Body of pancreas (tissue), 4 donors: ENCODE data around the gene TET3. TPM values are rescaled to one million over a fixed set of nuclear protein-coding genes. Genes with fewer than 3 reads are reported as not detected.

ENCODE experiments used
- ATAC-seq: fragments of 150-250 bp; one replicate; pipeline ENCODE4 v1.9.1; 2016
- DNase-seq, 4 donors: peaks; one replicate each; pipeline ENCODE4 v3.0.0-alpha.2; 2019
- H3K27ac ChIP-seq, 4 donors: fragments of 200-600 bp; sonication (generic); 1 replicate in 3 of 4; 2 replicates in 1 of 4; pipeline versions ENCODE4 v1.5.1 to v1.6.1; 2016 to 2019; ENCODE audit warnings: mild to moderate bottlenecking in 1 of 4, mixed read lengths in 1 of 4, moderate library complexity in 1 of 4
- H3K27me3 ChIP-seq, 2 donors: fragments of 200-600 bp; sonication (generic); one replicate each; pipeline ENCODE4 v1.6.0; 2016; ENCODE audit warnings: mild to moderate bottlenecking in 1 of 2
- H3K36me3 ChIP-seq, 2 donors: fragments of 200-600 bp; sonication (generic); replicated peaks in 1 of 2; 2 replicates each; pipeline ENCODE4 v1.5.1; 2016; ENCODE audit warnings: low read depth in 2 of 2; ENCODE audit not compliant: insufficient read depth in 1 of 2
- H3K4me1 ChIP-seq: fragments of 200-600 bp; sonication (generic); one replicate; pipeline ENCODE4 v1.6.0; 2016
- H3K4me3 ChIP-seq, 2 donors: fragments of 200-600 bp; sonication (generic); 1 replicate in 1 of 2; 2 replicates in 1 of 2; pipeline ENCODE4 v1.5.1; 2016 to 2019
- H3K9me3 ChIP-seq, 3 donors: fragments of 200-600 bp; sonication (generic); 1 replicate in 2 of 3; 2 replicates in 1 of 3; pipeline ENCODE4 v1.5.1; 2016
- POLR2A ChIP-seq, 3 donors: fragments of 450-650 bp; IDR thresholded peaks; one replicate each; pipeline ENCODE4 v1.6.1; 2016; ENCODE audit warnings: antibody characterized with exemption in 3 of 3, mild to moderate bottlenecking in 2 of 3
- WGBS, 2 donors: methylation state at CpG; one replicate each; pipeline ENCODE4 v1.1.5; 2017; 5-methylcytosine and 5-hydroxymethylcytosine counted together
- intact Hi-C: fragments of 100-400 bp; cut with DNase I; formaldehyde crosslinking; loops from one replicate; pipeline ENCODE4 v1.15.1; 2023
- small RNA-seq: library from RNA; depleted of rRNA; stranded (forward); fragments of <200 nt; gene quantifications from one replicate; pipeline ENCODE3, GENCODE V24; 2016
- total RNA-seq, 2 donors: library from RNA; depleted of rRNA; stranded (reverse); fragments of >200 nt; gene quantifications; one replicate each; pipeline ENCODE4 v1.1.0, GENCODE V29; 2016
- TF ChIP-seq, protein P1 (sequence below), 7 experiments: fragments of 450-650 bp in 4 of 7; fragments of 200-600 bp in 3 of 7; sonication (generic) in 3 of 7; IDR thresholded peaks; one replicate each; pipeline ENCODE4 v1.5.1; 2016 to 2019; ENCODE audit warnings: antibody characterized with exemption in 7 of 7

The TET3 gene
- total RNA-seq, 2 donors from 2014 or later, result 6.7 to 7.3 TPM

DNA sequence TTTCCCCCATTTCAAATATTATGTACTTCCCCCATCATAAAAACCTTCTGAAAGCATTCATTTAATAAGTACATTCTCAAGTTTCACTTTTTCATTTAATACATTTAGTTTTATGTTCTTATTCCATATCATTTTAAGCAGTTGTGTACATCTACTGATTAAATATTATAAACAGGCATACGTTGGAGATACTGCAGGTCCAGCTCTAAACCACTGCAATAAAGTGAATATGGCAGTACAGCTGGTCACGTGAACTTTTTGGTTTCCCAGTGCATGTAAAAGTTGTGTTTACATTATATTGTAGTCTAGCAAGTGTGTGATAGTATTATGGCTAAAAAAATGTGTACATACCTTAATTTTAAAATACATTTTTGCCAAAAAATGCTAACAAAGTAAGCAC is 48.7 kb downstream of the TET3 start:
- no peaks in the 10 kb centered on the region for H3K4me1 ChIP-seq
- no peaks in the 10 kb centered on the region for H3K9me3 ChIP-seq
- DNase-seq (no peak), ATAC-seq (no peak)
- TF ChIP-seq, protein P1, sequence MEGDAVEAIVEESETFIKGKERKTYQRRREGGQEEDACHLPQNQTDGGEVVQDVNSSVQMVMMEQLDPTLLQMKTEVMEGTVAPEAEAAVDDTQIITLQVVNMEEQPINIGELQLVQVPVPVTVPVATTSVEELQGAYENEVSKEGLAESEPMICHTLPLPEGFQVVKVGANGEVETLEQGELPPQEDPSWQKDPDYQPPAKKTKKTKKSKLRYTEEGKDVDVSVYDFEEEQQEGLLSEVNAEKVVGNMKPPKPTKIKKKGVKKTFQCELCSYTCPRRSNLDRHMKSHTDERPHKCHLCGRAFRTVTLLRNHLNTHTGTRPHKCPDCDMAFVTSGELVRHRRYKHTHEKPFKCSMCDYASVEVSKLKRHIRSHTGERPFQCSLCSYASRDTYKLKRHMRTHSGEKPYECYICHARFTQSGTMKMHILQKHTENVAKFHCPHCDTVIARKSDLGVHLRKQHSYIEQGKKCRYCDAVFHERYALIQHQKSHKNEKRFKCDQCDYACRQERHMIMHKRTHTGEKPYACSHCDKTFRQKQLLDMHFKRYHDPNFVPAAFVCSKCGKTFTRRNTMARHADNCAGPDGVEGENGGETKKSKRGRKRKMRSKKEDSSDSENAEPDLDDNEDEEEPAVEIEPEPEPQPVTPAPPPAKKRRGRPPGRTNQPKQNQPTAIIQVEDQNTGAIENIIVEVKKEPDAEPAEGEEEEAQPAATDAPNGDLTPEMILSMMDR (IDR thresholded peaks at IDR 0.05), result no peak
- TF ChIP-seq POLR2A (IDR thresholded peaks at IDR 0.05), result no peak
- 64 to 65% methylated on average over 2 of the region's 2 CpGs for WGBS, 2 donors
- no peaks in the 10 kb centered on the region for H3K36me3 ChIP-seq
- no peaks in the 10 kb centered on the region for H3K27me3 ChIP-seq
- intact Hi-C loops, result no loop called here
- no peak overlapping the region for H3K4me3 ChIP-seq
- H3K27ac ChIP-seq, result no peak overlapping the region

Small RNAs within 50 kb of the gene (small RNA-seq; reads per million reads assigned to genes)
- gene AC110801.1, result not detected
- not detected for gene RNA5SP97

Other genes with a start within 250 kb of the TET3 start
- 10 to 100 TPM; 12.5 to 14.5 TPM for gene TPRKB, start 247.6 kb upstream of the TET3 start, total RNA-seq
- 10 to 100 TPM; 10.9 to 13.7 TPM for gene DUSP11, start 204.8 kb upstream of the TET3 start, total RNA-seq
- gene C2orf78, start 200.7 kb upstream of the TET3 start, total RNA-seq, result not detected
- 10 to 100 TPM in 1 of 2 donors, 1 to 10 TPM in 1; 9.2 to 10.4 TPM for gene STAMBP, start 155.9 kb upstream of the TET3 start, total RNA-seq
- 1 to 10 TPM in 1 of 2 donors, under 1 TPM in 1; 0.52 to 1.3 TPM for gene ACTG2, start 91.9 kb upstream of the TET3 start, total RNA-seq
- gene DGUOK, start 58.0 kb upstream of the TET3 start, total RNA-seq, result 10 to 100 TPM; 13.2 to 16.1 TPM
- 10 to 100 TPM; 17.1 to 41.5 TPM for gene BOLA3, start 163.0 kb downstream of the TET3 start, total RNA-seq
- 10 to 100 TPM; 26.7 to 37.9 TPM for gene MOB1A, start 194.0 kb downstream of the TET3 start, total RNA-seq
- 10 to 100 TPM; 15.8 to 25.7 TPM for gene MTHFD2, start 213.7 kb downstream of the TET3 start, total RNA-seq